Measurements from ENCODE around the gene ARFGAP2.

DNA sequence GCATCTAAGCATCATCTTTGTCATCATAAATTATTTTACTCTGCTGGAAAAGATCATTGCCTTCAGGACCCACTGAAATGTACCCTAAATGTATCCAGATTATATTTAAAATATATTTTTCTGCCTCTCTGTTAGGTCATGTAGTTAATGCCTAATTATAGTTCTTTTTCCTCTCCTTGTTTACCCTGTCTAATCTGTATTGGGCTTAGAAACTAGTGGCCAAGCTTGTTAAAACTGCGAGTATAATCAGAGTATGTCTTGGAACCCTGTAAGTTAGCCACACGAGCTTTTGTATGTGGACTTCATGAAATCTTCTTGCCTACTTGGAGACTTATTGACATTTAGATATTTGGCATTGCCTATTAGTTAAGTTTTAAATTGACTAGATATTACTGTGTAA is 55.6 kb downstream of the ARFGAP2 start:
- TF ChIP-seq, protein P1, sequence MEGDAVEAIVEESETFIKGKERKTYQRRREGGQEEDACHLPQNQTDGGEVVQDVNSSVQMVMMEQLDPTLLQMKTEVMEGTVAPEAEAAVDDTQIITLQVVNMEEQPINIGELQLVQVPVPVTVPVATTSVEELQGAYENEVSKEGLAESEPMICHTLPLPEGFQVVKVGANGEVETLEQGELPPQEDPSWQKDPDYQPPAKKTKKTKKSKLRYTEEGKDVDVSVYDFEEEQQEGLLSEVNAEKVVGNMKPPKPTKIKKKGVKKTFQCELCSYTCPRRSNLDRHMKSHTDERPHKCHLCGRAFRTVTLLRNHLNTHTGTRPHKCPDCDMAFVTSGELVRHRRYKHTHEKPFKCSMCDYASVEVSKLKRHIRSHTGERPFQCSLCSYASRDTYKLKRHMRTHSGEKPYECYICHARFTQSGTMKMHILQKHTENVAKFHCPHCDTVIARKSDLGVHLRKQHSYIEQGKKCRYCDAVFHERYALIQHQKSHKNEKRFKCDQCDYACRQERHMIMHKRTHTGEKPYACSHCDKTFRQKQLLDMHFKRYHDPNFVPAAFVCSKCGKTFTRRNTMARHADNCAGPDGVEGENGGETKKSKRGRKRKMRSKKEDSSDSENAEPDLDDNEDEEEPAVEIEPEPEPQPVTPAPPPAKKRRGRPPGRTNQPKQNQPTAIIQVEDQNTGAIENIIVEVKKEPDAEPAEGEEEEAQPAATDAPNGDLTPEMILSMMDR (optimal IDR thresholded peaks at IDR 0.05 in 1 of 3, IDR thresholded peaks at IDR 0.05 in 1 of 3, conservative IDR thresholded peaks at IDR 0.05 in 1 of 3; ENCODE audit: extremely low read depth in 1 of 3, insufficient read depth in 2 of 3, low read length in 3 of 3) = no peak
- no peak for TF ChIP-seq EZH2 (IDR thresholded peaks at IDR 0.05; ENCODE audit: low read length)
